DMS153 treated with DMSO at 0.1 percent for 48 hours (cell line): Measurements from ENCODE around the gene PIGZ.
"Not testable (repeated sequence)": the region's sequence is repeated elsewhere in the genome, so short reads cannot be mapped to it uniquely, and the experiment has no call there.

Experiments used
- DNase-seq: peaks from one replicate; lab custom pipeline; 2025; ENCODE audit not compliant: unreplicated experiment; lab: John Stamatoyannopoulos, UW

Gene PIGZ

GRCh38 chr3:196951371-196951770 lies 17.3 kb downstream of the PIGZ start:
- DNase-seq: no peak

GRCh38 chr3:196949750-196950149 lies 18.9 kb downstream of the PIGZ start:
- DNase-seq: no peak

- DNase-seq: no peak
Measured at GRCh38 chr3:196949285-196949619, 19.4 kb downstream of the PIGZ start.

GRCh38 chr3:196948442-196949284 lies 20.0 kb downstream of the PIGZ start:
- no peak for DNase-seq

GRCh38 chr3:196947860-196948441 lies 20.7 kb downstream of the PIGZ start:
- no peak for DNase-seq

DNA sequence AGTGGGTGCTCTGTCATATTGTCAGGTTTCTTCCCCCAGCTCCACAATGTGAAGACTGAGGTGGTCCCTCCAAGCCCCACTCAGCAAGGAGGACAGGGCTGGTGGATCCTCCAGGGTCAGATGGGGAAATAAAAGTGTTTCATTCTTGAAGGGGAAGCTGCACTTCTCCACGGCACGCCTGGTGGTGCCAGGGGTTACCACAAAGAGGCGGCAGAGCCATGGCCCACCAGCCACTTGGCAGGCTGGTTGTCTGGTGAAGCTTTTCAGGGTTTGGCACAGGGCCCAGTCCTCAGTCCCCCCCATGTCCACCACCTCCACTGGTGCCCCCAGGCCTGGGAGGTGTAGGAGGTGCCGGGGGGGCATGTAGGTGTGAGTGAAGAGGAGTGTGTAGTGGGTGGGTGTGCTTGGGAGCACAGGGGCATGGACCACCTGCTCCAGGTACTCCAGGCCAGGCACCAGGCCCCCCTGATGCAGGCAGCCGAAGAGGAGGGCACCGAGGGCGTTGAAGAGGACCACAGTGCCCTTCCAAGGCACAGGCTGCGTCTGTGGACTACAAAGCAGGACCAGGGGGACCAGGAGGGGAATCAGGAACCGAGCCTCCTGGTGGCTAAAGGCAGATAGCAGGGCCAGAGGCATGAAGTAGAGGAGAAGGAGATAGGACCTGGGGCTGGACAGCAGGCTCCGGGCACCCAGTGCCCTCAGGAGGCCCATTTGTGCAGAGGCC lies 21.3 kb downstream of the PIGZ start:
- DNase-seq: no peak

DNA sequence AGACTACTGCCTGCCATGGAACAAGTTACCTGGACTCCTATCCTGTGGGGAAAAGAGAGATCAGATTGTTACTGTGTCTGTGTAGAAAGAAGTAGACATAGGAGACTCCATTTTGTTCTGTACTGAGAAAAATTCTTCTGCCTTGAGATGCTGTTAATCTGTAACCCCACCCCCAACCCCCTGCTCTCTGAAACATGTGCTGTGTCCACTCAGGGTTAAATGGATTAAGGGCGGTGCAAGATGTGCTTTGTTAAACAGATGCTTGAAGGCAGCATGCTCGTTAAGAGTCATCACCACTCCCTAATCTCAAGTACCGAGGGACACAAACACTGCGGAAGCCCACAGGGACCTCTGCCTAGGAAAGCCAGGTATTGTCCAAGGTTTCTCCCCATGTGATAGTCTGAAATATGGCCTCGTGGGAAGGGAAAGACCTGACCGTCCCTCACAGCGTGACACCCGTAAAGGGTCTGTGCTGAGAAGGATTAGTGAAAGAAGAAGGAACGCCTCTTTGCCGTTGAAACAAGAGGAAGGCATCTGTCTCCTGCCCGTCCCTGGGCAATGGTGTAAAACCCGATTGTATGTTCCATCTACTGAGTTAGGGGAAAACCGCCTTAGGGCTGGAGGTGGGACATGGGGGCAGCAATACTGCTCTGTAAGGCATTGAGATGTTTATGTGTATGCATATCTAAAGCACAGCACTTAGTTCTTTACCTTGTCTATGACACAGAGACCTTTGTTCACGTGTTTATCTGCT lies 24.4 kb downstream of the PIGZ start:
- not testable (repeated sequence) for DNase-seq

DNA sequence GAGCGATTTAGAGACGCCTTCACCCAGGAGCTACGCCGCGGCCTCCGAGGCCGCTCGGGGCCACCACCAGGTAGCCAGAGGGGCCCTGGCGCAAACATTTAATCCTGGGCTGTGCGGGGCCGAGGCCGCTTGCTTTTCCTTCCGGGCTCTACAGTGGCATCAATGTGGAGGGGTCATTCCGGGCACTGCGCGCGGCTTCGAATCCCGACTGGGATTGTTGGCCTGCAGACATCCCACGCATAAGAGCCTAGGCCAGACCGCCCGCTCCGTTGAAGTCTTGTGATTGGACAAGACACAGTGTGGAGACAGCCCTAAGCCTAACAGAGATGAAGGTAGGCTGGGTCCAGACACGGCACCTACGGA lies 25.7 kb downstream of the PIGZ start:
- no peak for DNase-seq

DNA sequence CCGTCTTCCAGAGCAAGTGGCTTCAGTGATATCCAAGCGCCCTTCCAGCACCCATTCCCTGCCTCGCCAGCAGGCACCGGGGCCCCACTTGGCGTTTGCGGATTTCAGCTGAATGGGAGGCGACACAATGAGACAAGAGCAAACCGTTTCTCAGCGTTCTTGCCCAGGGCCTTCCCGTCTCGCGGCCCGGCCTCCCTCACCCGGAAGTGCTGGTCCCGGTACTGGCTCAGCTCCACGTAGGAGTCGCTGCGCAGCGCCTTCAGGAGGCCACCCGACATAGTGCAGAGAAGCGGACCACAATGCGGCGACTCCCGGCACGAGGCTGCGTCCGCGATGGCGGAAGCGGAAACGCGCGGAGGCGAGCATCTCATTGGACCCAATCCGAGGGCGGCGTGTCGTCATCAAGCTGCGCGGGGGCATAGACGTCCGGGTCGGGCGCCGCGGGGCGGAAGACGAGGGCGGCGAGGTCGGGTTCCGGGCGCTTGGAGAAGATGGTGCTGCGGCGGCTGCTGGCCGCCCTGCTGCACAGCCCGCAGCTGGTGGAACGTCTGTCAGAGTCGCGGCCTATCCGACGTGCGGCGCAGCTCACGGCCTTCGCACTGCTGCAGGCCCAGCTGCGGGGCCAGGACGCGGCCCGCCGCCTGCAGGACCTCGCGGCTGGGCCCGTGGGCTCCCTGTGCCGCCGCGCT lies 26.3 kb downstream of the PIGZ start, which contains the start of gene NCBP2:
Gene NCBP2 (minus strand): TSS at position 303 of the 689 bp plus-strand sequence. CDS start 25 bp downstream, at position 278.
- DNase-seq: peak; percentile 92

- DNase-seq: peak; percentile 45
Measured at GRCh38 chr3:196941729-196942225, 26.9 kb downstream of the PIGZ start.

DNA sequence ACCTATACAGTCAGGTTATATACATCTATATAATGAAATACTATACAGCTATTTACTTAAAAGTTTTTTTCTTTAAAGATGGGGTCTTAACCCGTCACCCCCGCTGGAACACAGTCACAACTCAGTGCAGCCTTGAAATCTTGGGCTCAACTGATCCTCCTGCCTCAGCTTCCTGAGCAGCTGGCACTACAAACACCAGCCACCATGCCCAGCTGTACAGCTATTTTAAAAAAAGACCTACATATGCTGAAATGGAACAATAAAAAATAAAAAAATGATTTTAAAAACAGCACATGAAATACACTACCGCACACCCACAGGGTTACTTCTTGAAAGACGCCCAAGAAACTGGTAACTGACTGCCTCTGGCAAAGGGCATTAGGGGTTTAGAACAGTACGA lies 30.1 kb downstream of the PIGZ start:
- no peak for DNase-seq

GRCh38 chr3:196938124-196938523 lies 30.5 kb downstream of the PIGZ start:
- DNase-seq: no peak

DNA sequence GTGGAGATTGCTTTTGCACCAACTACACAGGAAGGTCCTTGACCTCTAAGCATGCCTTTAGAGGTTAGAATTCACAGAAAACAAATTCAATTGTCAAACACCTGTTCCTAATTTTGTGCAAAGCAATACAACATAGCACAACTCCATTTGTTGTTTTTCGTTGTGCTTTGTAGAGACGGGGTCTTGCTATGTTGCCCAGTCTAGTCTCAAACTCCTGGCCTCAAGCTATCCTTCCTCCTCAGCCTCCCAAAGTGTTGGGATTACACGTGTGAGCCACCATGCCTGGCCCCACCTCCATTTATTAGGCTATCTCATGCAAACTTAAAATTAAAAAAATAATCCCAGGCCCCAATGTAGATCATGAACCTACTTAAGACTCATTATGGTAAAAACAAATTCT lies 32.3 kb downstream of the PIGZ start:
- no peak for DNase-seq

DNA sequence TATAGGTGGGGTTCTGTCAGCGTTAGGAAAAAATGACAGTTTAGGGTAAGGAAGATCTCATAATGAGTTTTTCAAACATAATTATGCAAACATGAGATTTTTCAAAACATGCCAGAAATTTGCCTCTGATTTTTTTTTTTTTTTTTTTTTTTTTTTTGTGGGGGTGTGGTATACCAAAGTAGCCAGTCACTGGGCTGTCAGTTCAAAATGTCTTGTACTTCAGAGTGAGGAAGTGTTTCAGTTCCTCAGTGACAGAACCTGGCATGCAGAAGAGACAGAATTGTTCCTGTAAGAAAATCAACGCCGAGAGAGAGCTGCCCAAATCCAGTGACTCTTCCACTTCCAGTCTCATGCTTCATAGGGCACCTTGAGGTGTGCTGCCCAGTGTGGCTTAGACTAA lies 36.0 kb downstream of the PIGZ start:
- DNase-seq: no peak

DNA sequence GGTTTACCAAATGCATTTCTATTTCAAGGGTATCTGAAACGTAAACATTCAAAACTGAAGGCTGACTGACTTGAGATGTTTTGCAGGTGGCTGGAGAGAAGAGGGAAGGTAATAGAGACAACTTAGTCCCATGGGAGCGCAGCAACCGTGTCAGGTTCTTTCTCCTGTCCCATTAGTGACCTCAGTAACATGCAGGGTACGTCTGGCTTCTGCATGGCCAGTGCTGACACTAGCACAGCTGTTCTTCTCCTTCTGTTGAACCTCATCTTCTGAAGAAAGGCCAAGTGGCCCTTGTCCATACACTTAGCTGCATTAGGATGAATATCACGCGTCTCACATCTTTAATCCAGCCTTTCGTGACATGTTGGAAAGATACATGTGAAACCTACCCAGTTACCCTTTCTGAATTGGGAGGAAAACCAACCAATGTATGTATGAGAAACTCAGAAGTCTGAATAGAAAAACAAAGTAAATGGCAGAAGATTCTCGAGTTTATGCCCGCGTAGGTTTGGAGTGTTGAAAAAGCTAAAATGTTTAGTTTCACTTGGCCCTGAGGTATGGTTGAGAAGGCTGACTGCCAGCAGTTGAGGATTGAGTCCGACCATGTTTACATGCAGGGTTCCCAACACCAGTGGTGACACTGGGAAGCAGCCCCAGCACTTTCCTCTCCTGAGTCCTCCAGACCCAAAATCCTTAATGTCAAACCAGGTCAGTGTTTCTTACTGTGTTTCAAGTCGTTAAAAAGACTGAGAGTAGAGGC lies 36.6 kb downstream of the PIGZ start:
- DNase-seq: no peak

- DNase-seq: no peak
Measured at GRCh38 chr3:196931157-196931556, 37.5 kb downstream of the PIGZ start.

- DNase-seq: no peak
Measured at GRCh38 chr3:196927571-196928453, 40.8 kb downstream of the PIGZ start.

- no peak for DNase-seq
Measured at GRCh38 chr3:196920733-196921132, 47.9 kb downstream of the PIGZ start.

DNA sequence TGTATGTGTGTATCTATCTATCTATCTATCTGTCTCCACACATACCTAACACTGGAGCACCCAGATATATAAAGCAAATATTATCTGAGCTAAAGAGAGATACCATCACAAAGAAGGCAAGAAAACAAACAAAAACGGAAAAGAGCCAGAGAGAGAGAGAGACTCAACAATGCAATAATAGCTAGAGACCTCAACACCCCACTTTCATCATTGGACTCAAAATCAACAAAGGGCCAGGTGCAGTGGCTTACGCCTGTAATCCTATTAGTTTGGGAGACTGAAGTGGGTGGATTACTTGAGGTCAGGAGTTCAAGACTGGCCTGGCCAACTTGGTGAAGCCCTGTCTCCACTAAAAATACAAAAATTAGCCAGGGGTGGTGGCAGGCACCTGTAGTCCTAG lies 49.7 kb downstream of the PIGZ start:
- no peak for DNase-seq
